K562 (cell line): ENCODE measurements around the gene CRIP1. TPM values are rescaled to one million over a fixed set of nuclear protein-coding genes. Genes with fewer than 3 reads are reported as not detected.

ENCODE experiments used
- ATAC-seq: fragments of 200-7000 bp; cut with Tn5 transposase; 3 replicates; pipeline ENCODE4 v1.9.1; 2020; ENCODE audit warnings: moderate library complexity
- BruUV-seq: library from RNA; stranded (reverse); fragments of 400-500 nt; replicated peaks from 2 replicates; lab custom pipeline; 2021; lab: Mats Ljungman, UMichigan
- CTCF ChIA-PET: fragments of 300-600 bp; formaldehyde crosslinking; extraction: SDS; loops from one replicate; lab custom pipeline; 2021; ENCODE audit warnings: low intra/inter-chr PET ratio; lab: Yijun Ruan, JAX
- POLR2A ChIA-PET: fragments of 300-600, 350-650 bp; sonication (Branson Sonifier 250); formaldehyde crosslinking; extraction: SDS; loops from one replicate; lab custom pipeline; 2021; ENCODE audit warnings: antibody characterized with exemption, inconsistent platforms; lab: Yijun Ruan, JAX
- DNase-seq, 4 experiments: peaks; one replicate each; pipeline versions ENCODE4 v3.0.0 to v3.0.0-alpha.2; 2011 to 2018; ENCODE audit warnings: low spot score in 3 of 4, mixed read lengths in 3 of 4; ENCODE audit errors: extremely low read depth in 1 of 4
- FAIRE-seq: peaks from 2 replicates; lab custom pipeline; 2011; peaks lifted over from hg19 to GRCh38; lab: Jason Lieb, UNC
- H2AFZ ChIP-seq: 2 replicates; pipeline ENCODE4 v1.6.0; 2011; ENCODE audit warnings: low read depth, low read length, control low read depth, inconsistent platforms
- H3K27ac ChIP-seq: fragments of 200-600 bp; 3 replicates; pipeline ENCODE4 v1.8.0; 2011; ENCODE audit warnings: low read depth, mild to moderate bottlenecking, control low read depth, inconsistent platforms, low read length, moderate library complexity, mixed read lengths; ENCODE audit errors: extremely low read depth
- H3K27me3 ChIP-seq, 2 experiments: fragments of 300-600 bp in 1 of 2; 2 replicates in 1 of 2; 3 replicates in 1 of 2; pipeline versions ENCODE4 v1.6.0 to v1.8.0; 2011; ENCODE audit warnings: inconsistent platforms in 2 of 2, low read length in 2 of 2, mild to moderate bottlenecking in 1 of 2, mixed read lengths in 1 of 2, moderate library complexity in 1 of 2; ENCODE audit not compliant: control insufficient read depth in 2 of 2, insufficient read depth in 2 of 2
- H3K36me3 ChIP-seq: fragments of 300-600 bp; 3 replicates; pipeline ENCODE4 v1.8.0; 2011; ENCODE audit warnings: mild to moderate bottlenecking, low read length, inconsistent platforms; ENCODE audit not compliant: control insufficient read depth, insufficient read depth
- H3K4me1 ChIP-seq, 2 experiments: fragments of 200-600 bp in 1 of 2; replicated peaks in 1 of 2; 2 replicates in 1 of 2; 3 replicates in 1 of 2; pipeline versions ENCODE4 v1.5.1 to v1.8.0; 2011; ENCODE audit warnings: inconsistent platforms in 2 of 2, low read length in 2 of 2, mild to moderate bottlenecking in 1 of 2, mixed read lengths in 1 of 2, moderate library complexity in 1 of 2; ENCODE audit not compliant: control insufficient read depth in 2 of 2, insufficient read depth in 2 of 2
- H3K4me2 ChIP-seq: 2 replicates; pipeline ENCODE4 v1.6.1; 2011; ENCODE audit warnings: low read length, control low read depth, inconsistent platforms, mixed read lengths; ENCODE audit not compliant: insufficient read depth
- H3K4me3 ChIP-seq: fragments of 200-600 bp; sonication (generic), shearing (Covaris generic); 2 replicates; pipeline ENCODE4 v1.5.1; 2016; ENCODE audit warnings: control low read depth, inconsistent platforms
- H3K79me2 ChIP-seq: fragments of 200-600 bp; 3 replicates; pipeline ENCODE4 v1.8.0; 2011; ENCODE audit warnings: low read length, inconsistent platforms; ENCODE audit not compliant: control insufficient read depth, insufficient read depth
- H3K9ac ChIP-seq, 2 experiments: 2 replicates each; pipeline versions ENCODE4 v1.6.0 to v1.6.1; 2011; ENCODE audit warnings: low read depth in 2 of 2, low read length in 2 of 2, control low read depth in 1 of 2, inconsistent platforms in 1 of 2, mild to moderate bottlenecking in 1 of 2, mixed read lengths in 1 of 2; ENCODE audit not compliant: insufficient read depth in 1 of 2
- H3K9me1 ChIP-seq: one replicate; pipeline ENCODE4 v1.6.0; 2011; ENCODE audit warnings: inconsistent platforms, mild to moderate bottlenecking, low read length, moderate library complexity; ENCODE audit not compliant: control insufficient read depth, insufficient read depth
- H3K9me3 ChIP-seq: replicated peaks from 2 replicates; pipeline ENCODE4 v1.5.1; 2011; ENCODE audit warnings: low read depth, low read length, inconsistent platforms; ENCODE audit not compliant: control insufficient read depth, insufficient read depth
- H4K20me1 ChIP-seq: replicated peaks from 2 replicates; pipeline ENCODE4 v1.6.1; 2011; ENCODE audit warnings: low read length, inconsistent platforms, mixed read lengths; ENCODE audit not compliant: control insufficient read depth, insufficient read depth
- ARHGAP35 ChIP-seq: fragments of 450-650 bp; IDR thresholded peaks from 2 replicates; pipeline ENCODE4 v1.6.1; 2018; ENCODE audit not compliant: partially characterized antibody
- ARID3B ChIP-seq: fragments of 250-450 bp; sonication (Bioruptor Pico); IDR thresholded peaks from 2 replicates; pipeline ENCODE4 v1.4.0; 2020; ENCODE audit warnings: borderline replicate concordance
- E2F3 ChIP-seq: fragments of 250-450 bp; sonication (Bioruptor Pico); IDR thresholded peaks from 2 replicates; pipeline ENCODE4 v1.4.0; 2020; ENCODE audit warnings: mild to moderate bottlenecking
- ETV5 ChIP-seq: sonication (generic); formaldehyde crosslinking; IDR thresholded peaks from 2 replicates; pipeline ENCODE4 v1.4.0; 2020; ENCODE audit warnings: low read depth, mild to moderate bottlenecking, missing genetic modification reagents
- GATAD2A ChIP-seq: fragments of 450-650 bp; IDR thresholded peaks from 2 replicates; pipeline ENCODE4 v1.6.1; 2017
- HSF4 ChIP-seq: fragments of 250-450 bp; sonication (Bioruptor Pico); IDR thresholded peaks from 2 replicates; pipeline ENCODE4 v2.1.2; 2022; ENCODE audit warnings: mild to moderate bottlenecking, moderate library complexity, borderline replicate concordance
- PHB2 ChIP-seq: fragments of 450-650 bp; IDR thresholded peaks from 2 replicates; pipeline ENCODE4 v1.6.1; 2017; ENCODE audit warnings: low read depth
- RUNX1 ChIP-seq: sonication (generic); IDR thresholded peaks from 2 replicates; pipeline ENCODE4 v1.6.1; 2016; ENCODE audit warnings: antibody characterized with exemption, low read depth
- TAF1 ChIP-seq: IDR thresholded peaks from 2 replicates; pipeline ENCODE4 v1.6.1; 2011; ENCODE audit warnings: mild to moderate bottlenecking, low read length, moderate library complexity; ENCODE audit not compliant: insufficient read depth, control insufficient read depth, severe bottlenecking; ENCODE audit errors: extremely low read depth
- ZBED1 ChIP-seq: IDR thresholded peaks from 2 replicates; pipeline ENCODE4 v1.6.1; 2014
- ZEB2 ChIP-seq: fragments of 450-650 bp; IDR thresholded peaks from 2 replicates; pipeline ENCODE4 v1.6.1; 2016
- ZNF263 ChIP-seq: sonication (generic); formaldehyde crosslinking; IDR thresholded peaks from 2 replicates; pipeline ENCODE4 v1.8.0; 2022; ENCODE audit warnings: mild to moderate bottlenecking, missing genetic modification reagents, borderline replicate concordance
- ZNF512 ChIP-seq: IDR thresholded peaks from 2 replicates; pipeline ENCODE4 v1.6.1; 2016; ENCODE audit warnings: missing genetic modification characterization, missing compliant biosample characterization
- ZNF609 ChIP-seq: sonication (generic); formaldehyde crosslinking; IDR thresholded peaks from 2 replicates; pipeline ENCODE4 v1.8.1; 2023; ENCODE audit warnings: missing genetic modification reagents, mild to moderate bottlenecking, borderline replicate concordance
- WGBS: fragments of 100-300 bp; shearing (Covaris generic); methylation state at CpG from one replicate; pipeline ENCODE4 v1.1.6; 2016; ENCODE audit warnings: low coverage, mixed read lengths; ENCODE audit not compliant: insufficient coverage; ENCODE audit errors: missing lambda C conversion rate; 5-methylcytosine and 5-hydroxymethylcytosine counted together
- in situ Hi-C: fragments of 300-500 bp; cut with MboI; formaldehyde crosslinking; loops from 4 replicates; pipeline ENCODE4 v1.15.0; 2018; ENCODE audit warnings: inconsistent platforms, mixed read lengths
- intact Hi-C: fragments of 100-400 bp; cut with micrococcal nuclease; formaldehyde crosslinking; loops from 2 replicates; pipeline ENCODE4 v1.14.2; 2022
- polyA plus RNA-seq, 8 experiments: library from polyadenylated mRNA; depleted of rRNA in 4 of 8; stranded (reverse) in 5 of 8; unstranded in 3 of 8; fragments of >200 nt; fragmentation: Nextera tagmentation in 2 of 8; fragmentation: Illumina TruSeq in 1 of 8; extraction: Ambion mirVana in 2 of 8; extraction: Trizol in 1 of 8; gene quantifications; 2 replicates each; pipeline versions ENCODE4 v1.2.1 to v1.2.3, GENCODE V29; 2011 to 2014; ENCODE audit warnings: inconsistent platforms in 1 of 8, missing spikeins in 1 of 8
- total RNA-seq, 7 experiments: library from RNA; depleted of rRNA in 6 of 7; stranded (reverse); fragments of >200 nt in 6 of 7; fragmentation: Illumina TruSeq in 2 of 7; extraction: Trizol in 2 of 7; gene quantifications; 2 replicates each; pipeline versions ENCODE4 v1.2.1 to v1.2.3, GENCODE V29; 2011 to 2021; ENCODE audit warnings: low replicate concordance in 1 of 7

Gene CRIP1
- total and polyA plus RNA-seq, 9 of the 15 experiments (the other 6 are each of a cell fraction or from before 2014, with no cell fraction given): 0.11 to 0.58 (median 0.14) TPM; not detected in 6

- H3K4me3 ChIP-seq: no peak overlapping the region
- no peak overlapping the region for H3K4me2 ChIP-seq
- H3K9me1 ChIP-seq: no peaks in the 10 kb centered on the region
- POLR2A ChIA-PET: no interaction called here
- peaks cover 8% of the 10 kb centered on the region; the same call in 1 of the 2 replicates for H4K20me1 ChIP-seq
- FAIRE-seq: no peak
- BruUV-seq: no TSS peak
- H3K36me3 ChIP-seq: peaks cover 51% of the 10 kb centered on the region; the same call in 1 of the 3 replicates
- intact Hi-C loops (no loop called here), in situ Hi-C loops (no loop called here)
- H3K27me3 ChIP-seq: no peaks in the 10 kb centered on the region
- no peak for ATAC-seq
- CTCF ChIA-PET: no interaction called here
- peaks cover 0 to 48% of the 10 kb centered on the region in 2 experiments; a peak in 2 of 5 replicates for H3K4me1 ChIP-seq
- DNase-seq: no peak
- H3K9ac ChIP-seq: peak overlapping the region in 1 of 2 experiments; percentile 9; a peak in 1 of 4 replicates
- H2AFZ ChIP-seq: no peak overlapping the region
- no peak for TF ChIP-seq RUNX1
- TF ChIP-seq ZNF609: no peak
- no peak for TF ChIP-seq TAF1
- TF ChIP-seq ZNF263 (CRISPR knock-in tag): no peak
- TF ChIP-seq ETV5 (CRISPR knock-in tag): no peak
- TF ChIP-seq ZEB2: no peak
- no peak for TF ChIP-seq ARHGAP35
- TF ChIP-seq ZNF512 (tag): no peak
- TF ChIP-seq ARID3B (CRISPR knock-in tag): no peak
- TF ChIP-seq E2F3 (CRISPR knock-in tag): no peak
- no peak for TF ChIP-seq HSF4 (CRISPR knock-in tag)
- TF ChIP-seq ZBED1: no peak
- no peak for TF ChIP-seq PHB2
- no peak for TF ChIP-seq GATAD2A
- no peaks in the 10 kb centered on the region for H3K9me3 ChIP-seq
- peaks cover 43% of the 10 kb centered on the region for H3K79me2 ChIP-seq
- WGBS: 91% methylated on average over 21 of the region's 33 CpGs
- no peak overlapping the region for H3K27ac ChIP-seq
These were observed 46.8 kb upstream of the CRIP1 start for GRCh38 chr14:105439710-105440553.
